Astrocyte of the cerebellum (primary cell): ENCODE results near the gene PA2G4.

ENCODE experiments used
- DNase-seq: peaks from one replicate; pipeline ENCODE4 v3.0.0-alpha.2; 2011; ENCODE audit warnings: low read depth
- H3K4me3 ChIP-seq: 2 replicates; pipeline ENCODE4 v1.5.1; 2011; ENCODE audit warnings: mild to moderate bottlenecking, low read depth, low read length, moderate library complexity
- CTCF ChIP-seq: IDR thresholded peaks from 2 replicates; pipeline ENCODE4 v1.5.1; 2012; ENCODE audit warnings: low read length, low read depth, moderate library complexity, mild to moderate bottlenecking; ENCODE audit errors: missing control alignments
- in situ Hi-C: cut with HindIII; loops from 2 replicates; pipeline ENCODE4 v1.10.0; 2017; ENCODE audit warnings: low sequenced_read_pairs

PA2G4 gene

GRCh38 chr12:56078931-56079722, 25.2 kb upstream of the PA2G4 start:
- in situ Hi-C loops, result no loop called here
- peak; percentile 86 for TF ChIP-seq CTCF
- DNase-seq, result peak; percentile 49
- peak overlapping the region; percentile 52 for H3K4me3 ChIP-seq

- TF ChIP-seq CTCF, result no peak
- in situ Hi-C loops, result no loop called here
Observed at GRCh38 chr12:56079723-56080555, 24.4 kb upstream of the PA2G4 start, which contains the start of gene ERBB3. Gene ERBB3 (plus strand): TSS chr12:56080165. CDS start chr12:56080301, 136 bp downstream.

GRCh38 chr12:56080556-56081138, 23.7 kb upstream of the PA2G4 start:
- in situ Hi-C loops, result no loop called here
- no peak for TF ChIP-seq CTCF
- H3K4me3 ChIP-seq, result peak overlapping the region; percentile 52
- no peak for DNase-seq

More at GRCh38 chr12:56079723-56080555, 24.4 kb upstream of the PA2G4 start, which contains the start of gene ERBB3:
- peak; percentile 15 for DNase-seq
- peak within 1 kb of the TSS; percentile 52 for H3K4me3 ChIP-seq

GRCh38 chr12:56081393-56082347, 22.7 kb upstream of the PA2G4 start:
- no peak for TF ChIP-seq CTCF
- no peak overlapping the region for H3K4me3 ChIP-seq
- in situ Hi-C loops, result no loop called here
- no peak for DNase-seq

GRCh38 chr12:56082382-56082781, 22.0 kb upstream of the PA2G4 start:
- in situ Hi-C loops, result no loop called here
- TF ChIP-seq CTCF, result no peak
- DNase-seq, result no peak
- H3K4me3 ChIP-seq, result no peak overlapping the region
